Suprapubic skin (tissue), 4 donors: ENCODE measurements around the gene SLCO4A1. TPM values are rescaled to one million over a fixed set of nuclear protein-coding genes. Genes with fewer than 3 reads are reported as not detected.

Source experiments
- DNase-seq, 2 donors: peaks; one replicate each; pipeline ENCODE4 v3.0.0-alpha.2; 2019; ENCODE audit warnings: low spot score in 2 of 2
- H3K27ac ChIP-seq: fragments of 200-600 bp; sonication (generic); one replicate; pipeline ENCODE4 v1.5.1; 2019
- H3K27me3 ChIP-seq: fragments of 200-600 bp; sonication (generic); one replicate; pipeline ENCODE4 v1.5.1; 2019
- H3K36me3 ChIP-seq: fragments of 200-600 bp; sonication (generic); one replicate; pipeline ENCODE4 v1.5.1; 2019
- H3K4me1 ChIP-seq: fragments of 200-600 bp; sonication (generic); one replicate; pipeline ENCODE4 v1.5.1; 2019
- H3K4me3 ChIP-seq: fragments of 200-600 bp; sonication (generic); one replicate; pipeline ENCODE4 v1.5.1; 2019; ENCODE audit warnings: mild to moderate bottlenecking
- H3K9me3 ChIP-seq: fragments of 200-600 bp; sonication (generic); one replicate; pipeline ENCODE4 v1.5.1; 2019
- EP300 ChIP-seq: sonication (generic); formaldehyde crosslinking; IDR thresholded peaks from one replicate; pipeline ENCODE4 v1.6.1; 2017; ENCODE audit warnings: antibody characterized with exemption
- POLR2A ChIP-seq, 2 donors: fragments of 450-650 bp; IDR thresholded peaks; one replicate each; pipeline ENCODE4 v1.6.1; 2017; ENCODE audit warnings: antibody characterized with exemption in 2 of 2, mild to moderate bottlenecking in 2 of 2, moderate library complexity in 2 of 2
- POLR2AphosphoS5 ChIP-seq, 3 donors: sonication (generic); formaldehyde crosslinking; IDR thresholded peaks; one replicate each; pipeline ENCODE4 v1.6.1; 2017; ENCODE audit warnings: antibody characterized with exemption in 3 of 3
- WGBS: methylation state at CpG from one replicate; pipeline ENCODE4 v1.1.5; 2018; 5-methylcytosine and 5-hydroxymethylcytosine counted together
- total RNA-seq, 4 donors: library from RNA; depleted of rRNA; stranded (reverse); fragments of >200 nt; gene quantifications; one replicate each; pipeline ENCODE4 v1.1.0, GENCODE V29; 2016
- TF ChIP-seq, protein P1 (sequence below), 2 donors: fragments of 200-600 bp in 1 of 2; fragments of 450-650 bp in 1 of 2; sonication (generic) in 1 of 2; IDR thresholded peaks; one replicate each; pipeline ENCODE4 v1.5.1; 2016 to 2019; ENCODE audit warnings: antibody characterized with exemption in 2 of 2, mild to moderate bottlenecking in 1 of 2, moderate library complexity in 1 of 2

The SLCO4A1 gene
- total RNA-seq, 4 donors from 2014 or later: 50.2 to 59.1 (median 52.7) TPM

DNA sequence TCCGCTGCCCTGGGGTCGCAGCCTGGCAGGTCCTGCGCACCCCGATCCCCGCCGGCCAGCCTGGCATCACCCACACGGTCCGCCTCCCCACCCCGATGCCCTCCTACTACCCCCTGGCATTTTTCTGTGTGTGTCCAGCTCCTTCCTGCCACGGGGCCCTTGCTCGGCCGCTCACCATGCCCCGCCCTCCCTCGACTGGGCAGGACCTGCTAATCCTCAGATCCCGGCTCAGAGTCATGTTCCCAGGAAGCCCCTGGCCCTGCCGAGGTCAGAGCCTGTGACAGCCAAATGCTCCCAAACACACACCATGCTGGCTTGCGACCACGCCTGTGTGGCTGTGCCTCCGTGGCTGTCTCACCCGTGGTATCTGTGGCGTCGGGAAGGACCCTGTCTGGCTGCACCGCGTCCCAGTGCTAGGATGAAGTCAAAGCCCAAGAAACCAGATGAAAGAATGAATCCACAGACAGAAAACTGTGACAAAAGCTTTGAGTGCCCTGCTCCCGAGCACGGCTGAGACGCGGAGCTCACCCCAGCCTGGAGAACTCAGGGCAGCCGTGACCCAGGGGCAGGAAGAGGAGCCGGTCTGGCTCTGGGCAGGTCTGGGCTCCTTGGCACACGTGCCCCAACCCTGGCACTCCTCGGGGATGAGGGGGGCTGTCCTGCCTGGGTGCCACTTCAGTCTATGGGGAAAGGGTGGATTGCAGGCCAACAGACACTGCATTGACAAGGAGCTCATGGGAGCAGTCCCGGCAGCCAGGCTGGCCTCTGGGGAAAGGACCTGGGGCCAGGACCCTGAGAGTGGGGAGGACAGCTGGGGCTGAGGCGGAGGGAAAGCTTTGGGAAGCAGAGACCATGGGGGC, 20.8 kb upstream of the SLCO4A1 start:
- Histone ChIP-seq H3K9me3 (no peaks in the 10 kb centered on the region), H3K4me1 (peaks cover 69% of the 10 kb centered on the region), H3K27me3 (peaks cover 5% of the 10 kb centered on the region), H3K27ac (peak overlapping the region; percentile 25), H3K36me3 (no peaks in the 10 kb centered on the region), H3K4me3 (no peak overlapping the region)
- 81% methylated on average over 28 of the region's 34 CpGs for whole genome bisulfite sequencing
- TF ChIP-seq, protein P1, sequence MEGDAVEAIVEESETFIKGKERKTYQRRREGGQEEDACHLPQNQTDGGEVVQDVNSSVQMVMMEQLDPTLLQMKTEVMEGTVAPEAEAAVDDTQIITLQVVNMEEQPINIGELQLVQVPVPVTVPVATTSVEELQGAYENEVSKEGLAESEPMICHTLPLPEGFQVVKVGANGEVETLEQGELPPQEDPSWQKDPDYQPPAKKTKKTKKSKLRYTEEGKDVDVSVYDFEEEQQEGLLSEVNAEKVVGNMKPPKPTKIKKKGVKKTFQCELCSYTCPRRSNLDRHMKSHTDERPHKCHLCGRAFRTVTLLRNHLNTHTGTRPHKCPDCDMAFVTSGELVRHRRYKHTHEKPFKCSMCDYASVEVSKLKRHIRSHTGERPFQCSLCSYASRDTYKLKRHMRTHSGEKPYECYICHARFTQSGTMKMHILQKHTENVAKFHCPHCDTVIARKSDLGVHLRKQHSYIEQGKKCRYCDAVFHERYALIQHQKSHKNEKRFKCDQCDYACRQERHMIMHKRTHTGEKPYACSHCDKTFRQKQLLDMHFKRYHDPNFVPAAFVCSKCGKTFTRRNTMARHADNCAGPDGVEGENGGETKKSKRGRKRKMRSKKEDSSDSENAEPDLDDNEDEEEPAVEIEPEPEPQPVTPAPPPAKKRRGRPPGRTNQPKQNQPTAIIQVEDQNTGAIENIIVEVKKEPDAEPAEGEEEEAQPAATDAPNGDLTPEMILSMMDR (IDR thresholded peaks at IDR 0.05): no peak
- TF ChIP-seq POLR2A (IDR thresholded peaks at IDR 0.05): no peak
- no peak for TF ChIP-seq POLR2AphosphoS5 (IDR thresholded peaks at IDR 0.05)
- no peak for DNase-seq

DNA sequence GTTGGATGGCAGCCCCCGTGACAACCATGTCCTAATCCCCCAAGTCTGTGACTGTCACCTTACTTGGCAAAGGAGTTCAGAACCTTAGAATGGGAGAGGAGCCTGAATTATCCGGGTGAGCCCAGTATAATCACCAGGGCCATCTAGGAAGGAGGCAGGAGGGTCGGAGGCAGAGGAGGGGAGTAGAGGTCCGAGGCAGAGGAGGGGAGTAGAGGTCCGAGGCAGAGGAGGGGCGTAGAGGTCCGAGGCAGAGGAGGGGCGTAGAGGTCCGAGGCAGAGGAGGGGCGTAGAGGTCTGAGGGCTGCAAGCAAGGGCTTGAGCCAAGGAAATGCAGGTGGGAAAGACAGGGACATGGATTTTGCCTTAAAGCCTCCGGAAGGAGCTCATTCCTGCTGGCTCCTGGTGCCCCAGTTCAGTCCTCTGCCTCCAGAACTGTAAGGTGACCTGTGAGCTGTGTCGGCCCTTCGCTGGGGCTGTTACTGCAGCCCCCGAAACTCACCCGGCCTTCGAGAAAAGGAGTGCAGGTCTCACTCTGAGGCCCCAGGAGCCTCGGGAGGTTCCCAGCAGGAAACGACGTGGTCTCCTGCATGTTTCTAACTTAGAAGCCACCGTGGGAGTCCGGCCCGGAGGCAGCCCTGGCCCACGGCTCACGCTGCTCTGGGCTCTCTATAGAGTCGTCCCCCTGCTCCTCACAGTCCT, 20.0 kb upstream of the SLCO4A1 start:
- Histone ChIP-seq H3K4me3 (no peak overlapping the region), H3K36me3 (no peaks in the 10 kb centered on the region), H3K27ac (peak overlapping the region; percentile 92), H3K4me1 (peaks cover 62% of the 10 kb centered on the region), H3K27me3 (peaks cover 5% of the 10 kb centered on the region), H3K9me3 (no peaks in the 10 kb centered on the region)
- TF ChIP-seq POLR2A (IDR thresholded peaks at IDR 0.05): no peak
- TF ChIP-seq, protein P1 (IDR thresholded peaks at IDR 0.05): no peak
- no peak for DNase-seq
- WGBS: 78% methylated on average over 21 of the region's 25 CpGs

DNA sequence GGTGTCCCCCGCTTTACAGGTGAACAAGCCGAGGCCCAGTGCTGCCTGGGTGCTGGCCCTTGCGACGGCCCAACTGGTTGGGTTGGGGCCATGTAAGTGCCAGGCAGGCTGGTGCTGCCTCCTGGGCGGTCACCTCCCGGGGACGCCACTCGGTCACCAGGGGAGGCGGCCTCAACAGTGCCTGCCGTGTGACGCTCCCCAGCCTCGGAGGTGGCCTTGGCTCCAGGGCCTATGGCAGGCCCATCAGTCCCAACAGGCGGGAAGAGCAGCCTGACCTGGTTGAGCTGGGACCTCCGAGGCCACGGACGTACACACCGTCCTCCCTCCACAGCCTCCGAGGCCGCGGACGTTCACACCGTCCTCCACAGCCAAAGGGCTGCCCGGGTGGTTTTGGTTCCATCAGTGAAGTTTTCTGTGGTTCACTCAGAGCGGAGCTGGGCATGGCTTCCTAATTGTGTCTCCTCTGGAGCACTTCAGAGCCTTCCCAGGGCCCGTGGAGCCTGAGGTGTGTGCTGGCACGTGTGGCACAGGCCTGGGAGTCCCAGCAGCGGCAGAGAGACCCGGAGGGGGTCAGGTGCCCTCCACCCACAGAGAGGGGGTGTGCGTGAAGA, 19.3 kb upstream of the SLCO4A1 start:
- H3K4me3 ChIP-seq: peak overlapping the region; percentile 12
- DNase-seq: no peak
- H3K36me3 ChIP-seq: no peaks in the 10 kb centered on the region
- H3K9me3 ChIP-seq: no peaks in the 10 kb centered on the region
- peak overlapping the region; percentile 92 for H3K27ac ChIP-seq
- peaks cover 55% of the 10 kb centered on the region for H3K4me1 ChIP-seq
- 11% methylated on average over 5 of the region's 29 CpGs for WGBS
- TF ChIP-seq POLR2AphosphoS5 (IDR thresholded peaks at IDR 0.05) (no peak), POLR2A (IDR thresholded peaks at IDR 0.05) (no peak), EP300 (no peak)
- TF ChIP-seq, protein P1 (IDR thresholded peaks at IDR 0.05): no peak
- peaks cover 5% of the 10 kb centered on the region for H3K27me3 ChIP-seq

DNA sequence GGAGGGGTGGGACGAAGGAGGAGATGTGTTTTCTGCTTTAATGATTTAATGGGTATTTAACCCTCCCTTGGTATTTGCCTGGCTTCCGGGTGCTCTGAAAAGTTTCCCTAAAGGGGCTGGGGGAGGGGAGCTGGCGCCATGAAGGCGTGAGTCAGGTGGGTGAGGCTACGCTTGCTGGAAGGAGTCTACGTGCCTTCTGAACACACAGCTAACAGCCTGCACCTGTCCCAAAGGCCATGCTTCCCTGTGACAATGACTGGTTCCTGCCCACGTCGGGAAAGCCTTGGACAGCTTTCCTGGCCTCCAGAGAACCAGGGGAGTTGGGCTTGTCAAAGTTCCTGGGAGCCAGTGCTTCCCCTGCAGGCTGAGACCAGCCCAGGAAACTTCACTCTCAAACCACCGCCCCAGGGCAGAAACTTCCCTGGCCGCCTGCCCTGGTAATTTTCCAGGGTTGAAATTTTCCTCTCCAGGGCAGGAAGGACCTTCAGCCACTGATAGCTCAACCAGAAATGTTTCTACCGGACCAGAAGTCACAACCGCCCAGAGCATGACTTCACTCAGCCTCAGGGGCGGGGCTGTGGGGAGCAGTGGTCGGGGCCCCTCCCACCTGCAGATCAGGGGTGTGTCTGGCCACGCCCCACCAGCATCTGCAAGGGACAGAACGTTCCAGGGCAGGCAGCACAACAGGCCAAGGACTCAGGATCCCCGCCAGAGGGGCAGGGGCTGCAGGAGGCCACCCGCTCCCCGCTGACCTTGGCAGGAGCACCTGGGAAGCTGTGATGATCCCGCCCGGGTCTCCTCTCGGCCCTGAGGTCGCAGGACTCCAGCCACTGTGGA, 18.6 kb upstream of the SLCO4A1 start:
- peak; percentile 97 for DNase-seq
- WGBS: 3% methylated on average over 3 of the region's 23 CpGs
- peak overlapping the region; percentile 92 for H3K27ac ChIP-seq
- peaks cover 5% of the 10 kb centered on the region for H3K27me3 ChIP-seq
- H3K4me3 ChIP-seq: peak overlapping the region; percentile 12
- no peaks in the 10 kb centered on the region for H3K36me3 ChIP-seq
- TF ChIP-seq POLR2AphosphoS5 (IDR thresholded peaks at IDR 0.05): peak in 2 of 3 donors; percentile 59 to 85
- TF ChIP-seq, protein P1 (IDR thresholded peaks at IDR 0.05): peak in 1 of 2 donors; percentile 10
- TF ChIP-seq POLR2A (IDR thresholded peaks at IDR 0.05): peak in 1 of 2 donors; percentile 53
- peak; percentile 46 for TF ChIP-seq EP300
- no peaks in the 10 kb centered on the region for H3K9me3 ChIP-seq
- peaks cover 55% of the 10 kb centered on the region for H3K4me1 ChIP-seq
